Dedifferentiated amniotic fluid mesenchymal stem cell (primary cell): ENCODE results near the gene MRTFA.
A peak's percentile ranks its signal among the peaks of the same experiment; 100 is the strongest.

Experiments used
- DNase-seq: peaks from one replicate; pipeline ENCODE4 v3.0.0-alpha.2; 2016; ENCODE audit errors: extremely low spot score

MRTFA gene

DNA sequence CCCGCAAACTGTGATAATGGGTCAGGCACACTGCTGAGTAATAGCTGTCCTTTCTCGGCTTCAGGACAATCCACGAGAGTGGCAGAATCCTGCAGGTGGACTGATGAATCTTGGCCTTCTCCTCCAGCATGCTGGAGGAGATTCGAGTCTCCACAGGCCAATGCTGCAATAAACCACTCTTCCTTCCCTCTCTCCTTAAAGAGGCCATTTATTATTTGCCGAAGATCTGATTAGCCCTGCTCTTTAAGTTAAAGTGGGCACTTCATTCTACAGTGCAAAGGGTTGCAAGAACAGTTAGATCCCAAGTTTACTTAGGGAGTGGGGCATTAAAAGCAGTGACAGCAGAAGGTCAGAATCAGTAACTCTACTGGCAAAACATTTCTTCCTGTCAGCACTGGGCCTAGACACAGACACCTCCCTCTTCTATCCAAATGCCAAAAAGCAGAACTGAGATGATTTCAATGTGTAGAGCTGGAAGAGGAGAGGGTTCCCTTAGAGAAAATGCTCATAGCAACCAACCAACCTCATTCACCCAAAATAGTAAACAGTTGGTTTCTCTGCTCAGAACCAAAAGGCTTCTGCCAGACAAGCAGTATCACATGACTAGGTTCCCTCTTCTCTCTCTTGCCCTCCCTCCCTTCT is 144.4 kb downstream of the MRTFA start:
- no peak for DNase-seq

GRCh38 chr22:40487663-40488249 is 148.8 kb downstream of the MRTFA start:
- peak; percentile 39 for DNase-seq

DNA sequence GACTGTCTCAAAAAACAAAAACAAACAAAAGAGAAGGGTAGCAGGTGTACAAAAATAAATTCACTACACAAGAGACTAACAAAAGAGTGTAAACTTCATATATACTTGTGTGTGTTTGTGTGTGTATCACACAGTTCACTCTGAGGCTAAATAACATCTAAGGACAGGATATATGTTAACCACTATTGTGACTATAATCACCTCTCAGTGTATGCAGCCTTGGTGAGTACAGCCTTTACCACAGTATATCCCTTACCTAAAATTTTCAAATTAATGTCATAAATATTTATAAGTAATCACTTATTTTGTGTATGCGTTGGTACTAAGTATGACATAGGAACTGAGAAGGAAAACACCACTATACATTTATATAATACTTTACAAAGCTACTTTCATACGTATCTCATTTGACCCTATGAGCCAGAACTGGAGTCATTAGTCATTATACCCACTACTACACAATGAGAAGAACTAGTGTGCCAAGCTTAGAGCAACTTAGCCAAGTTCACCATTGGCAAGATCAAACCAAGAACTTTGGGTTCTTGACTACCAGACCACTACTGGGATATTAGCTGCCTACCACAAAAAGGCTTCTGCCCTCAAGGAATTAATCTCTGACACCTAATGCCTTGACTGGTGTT is 149.4 kb downstream of the MRTFA start:
- DNase-seq = no peak

DNA sequence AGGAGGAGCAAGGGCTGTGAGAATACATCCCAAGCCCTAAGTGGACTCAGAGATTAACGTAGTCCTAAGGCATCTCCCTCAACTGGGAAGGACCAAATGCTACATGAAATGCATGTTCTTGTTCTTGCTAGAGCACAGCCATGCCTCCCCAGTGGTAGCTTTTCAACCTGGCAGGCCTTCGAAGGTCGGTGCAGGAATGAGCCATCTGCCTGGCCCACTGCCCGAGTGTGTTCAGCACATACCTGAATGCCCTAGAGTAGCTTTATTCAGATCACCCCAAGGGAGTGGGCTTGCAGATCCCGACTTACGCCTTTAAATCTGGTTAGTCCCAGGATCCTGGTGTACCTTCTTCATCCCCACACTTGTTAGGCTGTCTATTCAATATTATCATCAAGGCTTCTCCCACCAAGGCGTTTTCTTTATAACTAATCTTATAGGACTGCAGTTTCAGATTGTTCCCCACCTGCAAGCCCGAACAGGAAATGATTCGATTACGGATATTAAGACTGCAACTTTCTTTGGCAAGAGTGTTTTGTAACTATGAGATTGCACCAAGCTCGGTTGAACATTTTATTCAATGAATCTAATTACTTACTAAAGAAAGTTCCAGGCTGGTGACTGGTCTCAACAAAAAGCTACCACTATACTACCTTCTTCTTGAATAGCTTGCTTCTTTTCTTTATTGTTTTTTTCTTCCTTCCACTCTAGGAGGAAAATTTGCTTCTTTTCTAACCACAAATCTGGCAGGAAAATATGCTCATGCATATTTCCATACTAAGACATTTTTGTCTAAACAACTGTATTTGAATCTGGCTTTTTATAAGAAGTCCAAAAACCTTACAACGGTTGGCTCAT is 150.5 kb downstream of the MRTFA start:
- peak; percentile 45 for DNase-seq

GRCh38 chr22:40484906-40485669 is 151.4 kb downstream of the MRTFA start:
- DNase-seq = peak; percentile 46

DNA sequence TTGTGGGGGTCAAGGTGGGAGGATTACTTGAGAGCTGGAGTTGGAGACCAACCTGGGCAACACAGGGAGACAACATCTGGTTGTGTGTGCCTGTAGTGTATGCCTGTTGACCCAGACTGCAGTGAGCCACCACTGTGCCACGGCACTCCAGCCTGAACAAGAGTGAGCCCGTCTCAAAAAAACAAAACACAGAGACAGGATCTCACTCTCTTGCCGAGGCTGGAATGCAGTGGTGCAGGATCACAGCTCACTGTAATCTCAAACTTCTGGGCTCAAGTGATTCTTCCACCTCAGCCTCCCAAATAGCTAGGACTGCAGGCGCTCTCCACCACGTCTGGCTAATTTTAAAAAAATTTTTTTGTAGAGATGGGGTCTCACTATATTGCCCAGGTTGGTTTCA is 153.6 kb downstream of the MRTFA start:
- DNase-seq = no peak

DNA sequence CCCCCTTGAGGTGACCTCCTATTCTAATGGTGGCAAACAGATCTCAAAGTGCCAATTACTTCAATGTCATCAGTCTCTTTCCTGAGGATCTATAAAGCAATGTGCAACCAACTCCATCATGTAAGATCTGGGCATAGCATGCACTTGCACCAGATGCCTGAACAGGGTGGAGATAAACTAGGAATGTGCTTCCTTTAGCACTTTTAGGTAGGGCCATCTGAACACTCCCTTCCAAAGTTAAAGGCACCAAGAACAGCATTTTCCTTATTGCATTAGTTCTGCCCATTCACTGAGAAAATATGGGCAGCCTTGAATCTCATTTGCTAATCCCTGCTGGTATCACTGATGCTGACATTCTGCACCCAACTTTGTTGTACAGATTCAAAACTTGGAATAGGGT is 154.1 kb downstream of the MRTFA start:
- DNase-seq = no peak

- no peak for DNase-seq
Measured at GRCh38 chr22:40480996-40481395, 155.5 kb downstream of the MRTFA start.

DNA sequence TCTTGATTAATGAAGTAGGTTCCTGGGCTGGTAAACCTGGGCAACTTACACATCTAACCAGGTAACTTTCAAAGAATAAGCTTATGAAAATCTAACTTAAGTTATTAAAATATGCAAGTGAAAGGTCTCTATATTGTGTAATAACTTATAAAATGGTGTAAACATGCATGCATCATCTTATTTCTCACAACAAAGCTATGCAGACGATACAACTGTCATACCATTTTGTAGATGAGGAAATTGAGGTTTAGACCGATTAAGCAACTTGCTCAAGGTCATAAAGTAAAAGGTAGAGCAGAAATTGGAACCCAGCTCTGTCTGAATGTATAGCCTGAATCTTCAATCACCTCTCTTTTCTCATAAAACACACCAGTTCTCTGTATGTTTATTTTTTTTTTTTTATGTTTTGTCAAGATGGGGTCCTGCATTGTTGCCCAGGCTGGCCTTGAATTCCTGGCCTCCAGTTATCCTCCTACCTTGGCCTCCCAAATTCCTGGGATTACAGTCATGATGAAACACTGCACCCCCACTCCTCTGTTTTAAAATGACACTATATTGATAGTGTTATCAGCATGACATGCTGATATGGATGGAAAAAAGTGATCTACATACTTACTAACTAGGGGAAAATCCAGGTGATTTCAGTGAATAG is 156.5 kb downstream of the MRTFA start:
- no peak for DNase-seq

- DNase-seq = no peak
Measured at GRCh38 chr22:40479126-40479800, 157.3 kb downstream of the MRTFA start.

DNA sequence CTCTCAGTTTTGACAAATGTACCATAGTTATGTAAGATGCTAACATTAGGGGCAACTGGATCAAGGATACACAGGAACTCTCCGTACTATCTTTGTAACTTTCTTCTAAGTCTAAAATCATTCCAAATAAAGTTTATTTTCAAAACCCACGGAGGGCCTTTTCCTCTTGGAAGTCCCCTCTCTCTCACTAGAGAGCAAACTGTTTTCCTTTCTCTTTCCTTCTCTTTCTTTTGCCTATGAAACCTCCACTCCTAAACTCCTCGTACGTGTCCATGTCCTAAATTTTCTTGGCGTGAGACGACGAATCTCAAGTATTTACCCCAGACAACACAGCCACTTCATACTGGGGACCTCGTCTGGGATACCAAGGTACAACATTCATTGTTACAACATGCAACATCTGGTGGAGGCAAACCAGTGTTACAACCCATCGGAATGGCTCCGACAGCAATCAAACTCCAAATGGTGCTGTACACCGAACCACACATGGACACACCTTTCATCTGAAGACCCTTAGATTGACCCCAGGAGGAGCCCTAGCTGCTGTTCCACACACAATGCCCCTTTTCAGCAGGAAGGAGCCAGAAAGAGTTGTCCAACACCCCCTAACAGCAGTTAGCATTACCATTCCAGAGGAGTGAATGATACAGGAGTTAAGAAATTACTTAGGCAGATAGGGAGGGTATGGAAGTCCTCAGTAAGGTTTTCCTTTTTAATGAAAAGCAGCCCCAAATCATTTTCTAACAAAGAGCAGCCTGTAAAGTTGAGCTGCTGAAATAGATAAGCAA is 158.0 kb downstream of the MRTFA start:
- no peak for DNase-seq

GRCh38 chr22:40477683-40478337 is 158.7 kb downstream of the MRTFA start:
- no peak for DNase-seq

GRCh38 chr22:40476341-40476740 is 160.2 kb downstream of the MRTFA start:
- no peak for DNase-seq

DNA sequence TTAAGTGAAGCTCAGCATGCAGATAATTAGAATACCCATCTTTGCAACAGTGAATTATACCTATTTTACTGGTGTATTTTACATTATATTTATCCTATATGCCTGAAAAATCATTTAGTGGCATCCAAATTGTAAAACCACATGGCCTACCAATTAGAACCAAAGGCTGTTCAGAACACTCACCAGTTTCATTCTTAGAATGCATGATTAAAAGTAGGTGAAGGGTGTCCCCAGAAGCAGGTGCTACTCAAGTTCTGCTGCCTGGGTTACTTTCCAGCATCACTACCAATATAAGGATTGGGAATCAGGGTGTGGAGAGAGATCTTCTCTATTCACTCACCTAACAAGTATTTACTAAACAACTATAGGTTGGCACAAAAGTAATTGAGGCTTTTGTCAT is 162.8 kb downstream of the MRTFA start:
- no peak for DNase-seq

DNA sequence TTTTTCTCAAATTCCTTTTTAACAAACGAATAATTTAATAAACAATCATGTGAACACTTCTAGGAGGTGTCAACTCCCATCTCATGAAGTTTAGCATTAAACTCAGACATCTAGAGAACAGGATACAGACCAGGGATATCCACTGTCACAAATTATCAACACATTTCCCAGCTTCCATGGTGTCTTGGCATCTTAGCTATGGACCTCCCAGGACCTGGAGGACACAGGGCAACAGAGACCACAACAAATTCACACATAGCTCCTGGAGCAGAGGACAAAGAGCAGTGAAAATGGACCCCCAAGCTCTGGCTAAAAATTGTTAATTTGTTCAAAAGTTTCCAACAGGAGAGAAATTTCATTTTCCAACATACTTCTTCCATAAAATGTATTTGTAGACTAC is 163.9 kb downstream of the MRTFA start:
- no peak for DNase-seq

GRCh38 chr22:40472051-40472450 is 164.5 kb downstream of the MRTFA start:
- DNase-seq = no peak

- DNase-seq = no peak
Measured at GRCh38 chr22:40469181-40469580, 167.3 kb downstream of the MRTFA start.

GRCh38 chr22:40468616-40469015 is 167.9 kb downstream of the MRTFA start:
- DNase-seq = no peak

GRCh38 chr22:40466976-40467375 is 169.5 kb downstream of the MRTFA start:
- no peak for DNase-seq
